KMS-11 (cell line): ENCODE data around the gene CNPY4.
"Not testable (repeated sequence)": the region's sequence is repeated elsewhere in the genome, so short reads cannot be mapped to it uniquely, and the experiment has no call there.

Experiments
- H2AFZ ChIP-seq: fragments of 200-600 bp; sonication (generic); 2 replicates; pipeline ENCODE4 v1.6.1; 2016; ENCODE audit warnings: antibody characterized with exemption, mixed run types, low read depth
- H3K27ac ChIP-seq: fragments of 200-600 bp; sonication (generic); 2 replicates; pipeline ENCODE4 v1.6.1; 2016; ENCODE audit warnings: mild to moderate bottlenecking, mixed run types
- H3K27me3 ChIP-seq: fragments of 200-600 bp; sonication (generic); 2 replicates; pipeline ENCODE4 v1.6.1; 2017; ENCODE audit warnings: mild to moderate bottlenecking, low read depth, mixed run types, moderate library complexity; ENCODE audit not compliant: insufficient read depth
- H3K36me3 ChIP-seq: fragments of 200-600 bp; sonication (generic); 2 replicates; pipeline ENCODE4 v1.6.1; 2017; ENCODE audit warnings: mild to moderate bottlenecking, mixed run types; ENCODE audit not compliant: insufficient read depth
- H3K4me1 ChIP-seq: fragments of 200-600 bp; sonication (generic); 2 replicates; pipeline ENCODE4 v1.6.1; 2016; ENCODE audit warnings: mild to moderate bottlenecking, low read depth, mixed run types; ENCODE audit not compliant: poor library complexity, severe bottlenecking
- H3K4me2 ChIP-seq: fragments of 200-600 bp; sonication (generic); 2 replicates; pipeline ENCODE4 v1.7.0; 2016; ENCODE audit warnings: mild to moderate bottlenecking, mixed run types
- H3K4me3 ChIP-seq: fragments of 200-600 bp; sonication (generic); IDR thresholded peaks from 2 replicates; pipeline ENCODE4 v1.6.1; 2017; ENCODE audit warnings: low read depth, low read length, mixed read lengths; ENCODE audit not compliant: insufficient read depth
- H3K79me2 ChIP-seq: fragments of 200-600 bp; sonication (generic); 2 replicates; pipeline ENCODE4 v1.6.1; 2016; ENCODE audit warnings: low read depth, mixed run types; ENCODE audit not compliant: insufficient read depth
- H3K9ac ChIP-seq: fragments of 200-600 bp; sonication (generic); 2 replicates; pipeline ENCODE4 v1.6.1; 2016; ENCODE audit warnings: mild to moderate bottlenecking, mixed run types
- H4K20me1 ChIP-seq: fragments of 200-600 bp; sonication (generic); 2 replicates; pipeline ENCODE4 v1.6.1; 2016; ENCODE audit warnings: mild to moderate bottlenecking, mixed run types; ENCODE audit not compliant: insufficient read depth
- TF ChIP-seq, protein P1 (sequence below): fragments of 200-600 bp; sonication (generic); conservative IDR thresholded peaks from 2 replicates; pipeline ENCODE4 v1.6.1; 2017; ENCODE audit warnings: low read depth, mild to moderate bottlenecking, antibody characterized with exemption, low read length, moderate library complexity, mixed read lengths

CNPY4 gene

DNA sequence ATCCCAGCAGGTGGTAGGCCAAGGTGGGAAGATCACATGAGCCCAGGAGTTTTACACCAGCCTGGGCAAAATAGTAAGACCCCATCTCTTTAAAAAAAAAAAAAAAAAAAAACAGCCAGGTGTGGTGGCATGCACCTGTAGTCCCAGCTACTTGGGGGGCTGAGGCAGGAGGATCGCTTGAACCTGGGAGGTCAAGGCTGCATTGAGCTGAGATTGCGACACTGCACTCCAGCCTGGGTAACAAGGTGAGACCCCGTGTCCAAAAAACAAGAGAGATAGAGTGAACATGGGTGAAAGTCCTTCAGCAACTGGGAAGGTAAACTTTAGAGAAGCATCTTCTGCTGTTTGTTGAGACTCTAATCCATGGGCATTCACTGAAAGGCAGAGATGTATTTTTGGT, 23.0 kb downstream of the CNPY4 start:
- no peak overlapping the region for H2AFZ ChIP-seq
- H3K4me3 ChIP-seq = no peak overlapping the region
- H3K4me1 ChIP-seq = no peaks in the 10 kb centered on the region
- H3K9ac ChIP-seq = no peak overlapping the region
- H4K20me1 ChIP-seq = no peaks in the 10 kb centered on the region
- H3K4me2 ChIP-seq = no peak overlapping the region
- H3K79me2 ChIP-seq = no peaks in the 10 kb centered on the region
- TF ChIP-seq, protein P1, sequence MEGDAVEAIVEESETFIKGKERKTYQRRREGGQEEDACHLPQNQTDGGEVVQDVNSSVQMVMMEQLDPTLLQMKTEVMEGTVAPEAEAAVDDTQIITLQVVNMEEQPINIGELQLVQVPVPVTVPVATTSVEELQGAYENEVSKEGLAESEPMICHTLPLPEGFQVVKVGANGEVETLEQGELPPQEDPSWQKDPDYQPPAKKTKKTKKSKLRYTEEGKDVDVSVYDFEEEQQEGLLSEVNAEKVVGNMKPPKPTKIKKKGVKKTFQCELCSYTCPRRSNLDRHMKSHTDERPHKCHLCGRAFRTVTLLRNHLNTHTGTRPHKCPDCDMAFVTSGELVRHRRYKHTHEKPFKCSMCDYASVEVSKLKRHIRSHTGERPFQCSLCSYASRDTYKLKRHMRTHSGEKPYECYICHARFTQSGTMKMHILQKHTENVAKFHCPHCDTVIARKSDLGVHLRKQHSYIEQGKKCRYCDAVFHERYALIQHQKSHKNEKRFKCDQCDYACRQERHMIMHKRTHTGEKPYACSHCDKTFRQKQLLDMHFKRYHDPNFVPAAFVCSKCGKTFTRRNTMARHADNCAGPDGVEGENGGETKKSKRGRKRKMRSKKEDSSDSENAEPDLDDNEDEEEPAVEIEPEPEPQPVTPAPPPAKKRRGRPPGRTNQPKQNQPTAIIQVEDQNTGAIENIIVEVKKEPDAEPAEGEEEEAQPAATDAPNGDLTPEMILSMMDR = no peak
- H3K36me3 ChIP-seq = no peaks in the 10 kb centered on the region
- no peak overlapping the region for H3K27ac ChIP-seq
- H3K27me3 ChIP-seq = no peaks in the 10 kb centered on the region

DNA sequence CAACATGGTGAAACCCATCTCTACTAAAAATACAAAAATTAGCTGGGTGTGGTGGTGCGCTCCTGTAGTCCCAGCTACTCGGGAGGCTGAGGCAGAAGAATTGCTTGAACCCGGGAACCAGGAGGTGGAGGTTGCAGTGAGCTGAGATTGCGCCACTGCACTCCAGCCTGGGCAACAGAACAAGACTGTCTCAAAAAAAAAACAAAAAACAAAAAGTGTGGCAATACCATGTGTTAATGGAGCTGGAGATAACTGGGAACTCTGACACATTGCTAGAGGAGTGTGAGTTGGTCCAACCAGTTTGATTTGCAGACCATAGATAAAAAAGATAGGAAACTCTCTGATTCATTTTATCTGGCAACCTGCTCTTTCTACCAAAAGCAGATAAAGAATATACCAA, 26.9 kb downstream of the CNPY4 start:
- not testable (repeated sequence) for H3K27ac ChIP-seq, H3K36me3 ChIP-seq, H3K4me3 ChIP-seq, H3K79me2 ChIP-seq, H2AFZ ChIP-seq, H3K4me2 ChIP-seq, H3K9ac ChIP-seq, H4K20me1 ChIP-seq, H3K27me3 ChIP-seq
- peaks cover 15% of the 10 kb centered on the region for H3K4me1 ChIP-seq

DNA sequence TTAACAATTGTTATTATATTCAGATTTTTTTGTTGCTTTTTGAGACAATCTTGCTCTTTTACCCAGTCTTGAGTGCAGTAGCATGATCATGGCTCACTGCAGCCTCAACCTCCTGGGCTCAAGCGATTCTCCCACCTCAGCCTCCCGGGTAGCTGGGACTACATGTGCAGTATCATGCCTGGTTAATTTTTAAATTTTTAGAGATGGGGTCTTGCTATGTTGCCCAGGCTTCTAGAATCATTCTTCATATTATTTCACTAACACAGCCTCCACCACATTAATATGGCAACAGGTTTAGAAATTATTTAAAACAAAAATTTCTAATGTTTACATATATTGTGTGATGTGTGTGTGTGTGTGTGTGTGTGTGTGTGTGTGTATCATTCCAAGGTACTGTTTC, 27.8 kb downstream of the CNPY4 start:
- TF ChIP-seq, protein P1 = no peak
- Histone ChIP-seq H3K27me3 (no peaks in the 10 kb centered on the region), H3K4me3 (no peak overlapping the region), H3K36me3 (no peaks in the 10 kb centered on the region), H3K4me2 (no peak overlapping the region), H3K4me1 (peaks cover 15% of the 10 kb centered on the region), H2AFZ (no peak overlapping the region), H3K79me2 (no peaks in the 10 kb centered on the region; the same call in 1 of the 2 replicates), H4K20me1 (no peaks in the 10 kb centered on the region), H3K27ac (no peak overlapping the region), H3K9ac (no peak overlapping the region)

DNA sequence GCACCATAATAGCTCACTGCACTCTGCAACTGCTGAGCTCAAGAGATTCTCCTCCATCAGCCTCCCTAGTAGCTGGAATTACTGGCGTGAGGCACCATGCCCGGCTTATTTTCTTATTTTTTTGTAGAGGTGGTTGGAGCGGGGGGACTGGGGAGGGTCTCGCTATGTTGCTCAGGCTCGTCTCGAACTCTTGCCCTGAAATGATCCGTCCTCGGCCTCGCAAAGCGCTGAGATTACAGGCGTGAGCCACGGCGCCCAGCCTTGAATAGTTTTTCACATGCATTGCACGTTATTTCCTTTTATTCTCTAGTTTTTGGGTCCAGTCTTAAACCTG, 28.8 kb downstream of the CNPY4 start:
- no peaks in the 10 kb centered on the region; the same call in 1 of the 2 replicates for H3K79me2 ChIP-seq
- no peaks in the 10 kb centered on the region for H4K20me1 ChIP-seq
- peak overlapping the region; percentile 83 for H2AFZ ChIP-seq
- no peaks in the 10 kb centered on the region for H3K36me3 ChIP-seq
- H3K4me3 ChIP-seq = no peak overlapping the region
- no peaks in the 10 kb centered on the region for H3K27me3 ChIP-seq
- TF ChIP-seq, protein P1 = no peak
- H3K4me1 ChIP-seq = peaks cover 15% of the 10 kb centered on the region
- peak overlapping the region; percentile 69 for H3K4me2 ChIP-seq
- peak overlapping the region; percentile 34; the same call in 1 of the 2 replicates for H3K27ac ChIP-seq
- peak overlapping the region; percentile 18; the same call in 1 of the 2 replicates for H3K9ac ChIP-seq

DNA sequence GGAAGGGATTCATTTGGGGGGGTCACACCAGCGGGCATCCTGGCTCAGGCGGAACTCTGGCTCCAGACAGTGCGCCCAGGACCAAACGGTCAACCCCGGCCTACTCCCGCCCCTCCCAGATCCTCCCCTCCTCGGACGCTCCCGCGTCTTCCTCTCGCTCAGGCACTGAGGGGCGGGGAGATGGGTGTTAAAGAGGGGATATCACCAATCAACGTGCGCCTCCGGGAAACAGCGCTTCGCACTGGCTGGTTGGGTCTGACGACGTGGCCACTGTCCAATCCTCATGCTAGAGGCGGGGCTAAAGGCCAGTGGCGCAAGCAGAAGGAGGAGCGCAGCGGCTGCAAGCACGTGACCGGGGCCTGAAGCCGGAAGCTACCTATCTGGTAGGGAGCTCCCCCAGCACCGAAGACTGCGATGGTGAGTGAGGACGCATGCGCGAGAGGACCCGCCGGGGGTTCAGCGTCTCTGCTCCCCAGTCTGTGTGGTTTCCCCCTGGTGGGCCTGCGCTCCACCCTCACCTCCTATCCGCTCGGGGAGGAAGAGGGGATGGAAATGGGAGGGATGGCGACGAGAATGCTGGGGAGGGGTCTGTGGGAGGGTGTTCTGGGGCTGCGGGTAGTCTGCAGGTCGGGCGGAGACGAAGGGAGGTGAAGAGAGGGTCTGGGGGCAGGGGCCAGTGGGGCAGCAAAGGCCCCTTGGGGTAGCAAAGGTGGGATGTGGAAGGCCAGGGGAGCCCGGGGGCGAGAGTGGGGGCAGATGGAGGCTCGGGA, 29.3 kb downstream of the CNPY4 start, which contains the start of gene LAMTOR4:
Gene LAMTOR4, plus strand, starts transcription at position 360 of the 770 bp plus-strand sequence. Its CDS starts 55 bp downstream, at position 415.
- Histone ChIP-seq H3K27me3 (no peaks in the 10 kb centered on the region), H3K9ac (peak within 1 kb of the TSS; percentile 62), H3K4me1 (peaks cover 15% of the 10 kb centered on the region), H3K36me3 (no peaks in the 10 kb centered on the region), H3K79me2 (no peaks in the 10 kb centered on the region; the same call in 1 of the 2 replicates), H3K4me2 (peak within 1 kb of the TSS; percentile 69), H2AFZ (peak within 1 kb of the TSS; percentile 87), H4K20me1 (no peaks in the 10 kb centered on the region), H3K4me3 (peak within 1 kb of the TSS; percentile 51), H3K27ac (peak within 1 kb of the TSS; percentile 34; the same call in 1 of the 2 replicates)
- TF ChIP-seq, protein P1 = no peak
